ENCODE measurements around the gene SNCB.
"Not testable (repeated sequence)": the region's sequence is repeated elsewhere in the genome, so short reads cannot be mapped to it uniquely, and the experiment has no call there.

Gene SNCB

DNA sequence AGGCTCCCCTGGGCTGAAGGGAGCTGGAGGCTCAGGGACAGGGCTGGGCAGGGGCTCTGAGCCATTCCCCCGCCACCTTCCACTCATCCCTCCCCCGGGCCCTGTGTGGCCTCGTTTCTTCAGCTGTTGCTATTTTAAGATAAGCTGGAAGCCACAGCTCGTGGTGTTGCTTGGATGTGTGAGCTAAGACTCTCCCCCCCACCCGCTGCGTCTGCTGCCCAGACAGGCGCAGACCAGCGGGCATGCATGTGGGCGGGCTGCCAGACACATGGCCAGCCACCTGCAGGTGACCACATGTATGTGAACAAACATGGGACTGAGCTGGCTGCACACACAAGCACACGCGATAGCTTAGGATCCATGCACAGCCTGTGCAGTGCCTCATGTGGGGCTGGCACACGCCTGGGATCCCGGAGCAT lies 8.7 kb downstream of the SNCB start:
- no peak for DNase-seq

DNA sequence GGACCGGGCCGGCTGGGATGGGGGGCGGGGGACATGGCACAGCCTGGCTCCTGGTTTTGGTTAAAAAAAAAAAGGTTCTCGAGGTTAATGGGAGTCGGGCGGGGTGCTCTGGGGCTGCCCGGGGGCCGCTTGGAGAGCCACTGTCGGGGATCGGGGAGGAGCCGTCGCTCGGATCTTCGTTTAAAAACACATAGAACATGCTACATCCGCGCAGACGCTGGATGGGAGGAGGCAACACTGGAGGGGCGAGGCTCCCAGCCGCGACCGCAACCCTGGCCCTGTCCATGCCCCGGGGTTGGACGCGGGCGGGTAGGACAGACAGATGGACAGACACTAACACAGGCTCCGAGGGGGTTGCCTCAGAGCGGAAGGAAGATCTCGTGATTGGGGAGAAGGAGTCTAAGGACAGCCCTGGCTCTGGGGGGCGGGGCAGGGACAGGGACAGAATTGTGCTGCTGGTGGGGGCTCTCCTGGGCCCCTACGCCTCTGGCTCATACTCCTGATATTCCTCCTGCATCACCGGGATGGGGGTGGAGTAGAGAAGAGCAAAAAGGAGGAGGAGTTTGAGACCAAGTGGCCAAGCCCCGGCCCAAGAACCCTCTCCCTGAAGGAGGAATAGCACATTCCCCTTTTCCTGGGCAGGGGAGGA lies 9.9 kb downstream of the SNCB start:
- no peak for DNase-seq

- no peak for DNase-seq
These were observed 10.6 kb downstream of the SNCB start for GRCh38 chr5:176619569-176620332.

- peak; percentile 55 for DNase-seq
These were observed 11.1 kb downstream of the SNCB start for GRCh38 chr5:176619203-176619568.

GRCh38 chr5:176618783-176619182 lies 11.6 kb downstream of the SNCB start:
- no peak for DNase-seq

DNA sequence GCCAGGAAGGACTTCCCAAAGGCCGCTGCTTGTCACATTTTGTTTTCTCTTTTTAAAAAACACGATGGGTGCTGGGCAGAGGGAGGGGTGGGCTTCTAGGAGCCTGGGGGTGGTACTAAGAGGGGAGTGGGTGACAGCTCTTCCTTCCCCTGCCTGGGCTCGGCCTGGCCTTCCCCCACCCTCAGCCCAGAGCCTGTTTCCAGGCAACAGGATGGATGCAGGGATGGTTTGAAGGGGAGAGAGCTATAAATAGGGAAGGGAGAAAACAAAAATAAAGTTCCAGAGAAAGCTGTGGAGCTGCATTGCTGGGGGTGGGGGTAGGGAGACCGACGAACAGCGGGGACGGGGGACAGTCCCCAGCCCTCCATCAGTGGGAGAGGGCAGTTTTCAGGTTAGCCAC lies 13.8 kb downstream of the SNCB start:
- DNase-seq: no peak

- DNase-seq: no peak
These were observed 15.4 kb downstream of the SNCB start for GRCh38 chr5:176614805-176615478.

DNA sequence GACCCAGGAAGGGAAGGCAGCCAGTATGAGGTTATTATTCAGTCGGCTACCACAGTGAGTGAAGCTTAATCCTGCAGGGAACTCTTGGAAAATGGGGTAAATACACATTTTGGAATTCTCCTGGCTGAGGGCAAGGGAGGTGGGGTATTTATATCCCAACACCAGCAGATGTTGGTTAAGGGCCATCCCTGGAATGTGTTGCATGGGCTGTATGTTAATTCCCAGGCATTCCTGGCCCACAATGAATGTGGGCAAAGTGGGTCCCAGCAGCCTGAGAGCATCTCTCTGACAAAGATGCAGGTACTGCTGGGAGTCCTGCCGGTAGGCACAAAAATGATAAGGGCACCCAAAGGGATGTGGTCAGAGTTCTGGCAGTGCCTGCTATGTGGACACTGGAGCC lies 17.5 kb downstream of the SNCB start:
- no peak for DNase-seq

DNA sequence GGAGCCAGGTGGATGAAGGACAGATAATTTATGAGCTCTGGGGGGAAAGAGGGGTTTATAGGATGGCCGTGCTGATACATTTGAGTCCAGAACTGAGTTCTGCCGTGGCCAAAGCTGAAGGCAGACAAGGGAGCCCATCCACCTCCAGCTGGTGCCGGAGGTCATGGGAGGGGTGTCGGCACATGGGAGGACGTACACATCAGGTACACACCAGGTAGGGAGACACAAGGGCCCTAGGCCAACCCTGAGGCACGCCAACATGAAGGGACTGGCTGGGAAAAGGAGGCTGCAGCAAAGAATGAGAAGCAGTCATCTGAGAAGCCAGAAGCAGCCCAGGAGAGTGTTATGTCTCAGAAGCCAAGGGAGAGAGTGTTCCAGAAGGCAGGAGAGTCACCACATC lies 18.3 kb downstream of the SNCB start:
- no peak for DNase-seq

GRCh38 chr5:176611435-176611834 lies 18.9 kb downstream of the SNCB start:
- peak; percentile 39 for DNase-seq

DNA sequence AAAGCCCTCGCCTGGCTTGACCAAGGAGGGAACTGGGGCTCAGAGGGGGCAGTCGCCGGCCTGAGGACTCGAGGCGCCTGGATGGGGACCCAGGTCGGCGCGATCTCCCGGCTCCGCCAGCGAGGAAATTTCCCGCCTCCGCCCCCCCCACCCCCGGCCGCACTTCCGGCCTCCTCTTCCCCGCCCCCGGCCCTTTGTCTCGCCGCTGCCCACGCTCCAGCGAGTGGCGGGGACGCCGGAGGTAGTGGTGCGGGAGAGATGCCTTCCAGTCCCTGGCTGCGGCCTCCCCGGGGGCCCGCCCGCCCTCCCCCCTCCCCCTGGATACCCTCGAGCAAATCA lies 19.9 kb downstream of the SNCB start:
- DNase-seq: no peak

- peak; percentile 27 for DNase-seq
These were observed 20.5 kb downstream of the SNCB start, which contains the start of gene GPRIN1 for GRCh38 chr5:176609724-176610434. Gene GPRIN1 (minus strand): TSS chr5:176610156. CDS start chr5:176599834, 10,322 bp downstream.

- DNase-seq: no peak
These were observed 21.2 kb downstream of the SNCB start for GRCh38 chr5:176608937-176609723.

DNA sequence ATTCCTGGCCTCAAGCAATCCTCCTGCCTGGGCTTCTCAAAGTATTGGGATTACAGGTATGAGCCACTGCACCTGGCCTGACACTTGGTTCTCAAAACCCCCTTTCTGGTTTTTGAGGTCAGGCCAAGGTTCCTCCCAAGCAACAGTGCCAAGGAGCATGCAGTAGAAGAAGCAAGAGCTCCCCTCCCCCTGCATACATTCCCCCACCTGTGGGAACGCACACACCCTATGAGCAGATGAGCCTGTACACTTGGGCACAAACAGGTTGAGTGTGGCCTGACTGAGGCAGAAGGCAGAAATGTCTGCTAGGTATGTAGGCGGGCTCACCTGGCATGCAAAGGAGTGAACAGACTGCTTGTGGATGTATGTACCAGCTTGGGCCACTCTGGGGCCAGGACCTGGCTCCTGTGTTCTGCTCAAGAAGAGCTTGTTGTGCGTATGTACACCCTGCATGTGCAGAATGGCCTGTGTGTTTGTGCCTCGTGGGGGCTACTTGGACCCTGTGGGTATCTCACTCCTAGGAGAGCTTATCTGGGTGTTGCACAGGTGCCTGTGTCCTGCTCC lies 22.1 kb downstream of the SNCB start:
- DNase-seq: no peak

- no peak for DNase-seq
These were observed 23.5 kb downstream of the SNCB start for GRCh38 chr5:176606875-176607274.

- no peak for DNase-seq
These were observed 24.3 kb downstream of the SNCB start for GRCh38 chr5:176606032-176606431.

DNA sequence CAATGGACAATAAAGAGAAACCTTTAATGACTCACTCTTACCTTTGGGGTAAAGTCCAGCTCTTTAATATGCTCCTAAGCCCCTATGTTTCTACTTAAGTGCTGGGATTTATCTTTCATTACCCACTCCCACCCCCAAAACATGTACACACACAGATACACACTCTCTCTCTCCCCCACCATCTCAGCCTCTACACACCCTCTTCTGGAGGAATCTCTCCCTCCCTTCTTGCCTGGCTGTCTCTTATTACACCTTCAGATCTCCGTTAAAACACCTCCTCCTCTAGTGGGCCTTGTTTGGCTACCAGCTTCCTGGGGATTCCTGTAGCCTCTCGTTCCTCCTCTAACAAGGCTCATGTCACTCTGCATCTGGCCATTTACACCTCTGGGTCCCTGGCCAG lies 27.2 kb downstream of the SNCB start:
- DNase-seq: no peak

DNA sequence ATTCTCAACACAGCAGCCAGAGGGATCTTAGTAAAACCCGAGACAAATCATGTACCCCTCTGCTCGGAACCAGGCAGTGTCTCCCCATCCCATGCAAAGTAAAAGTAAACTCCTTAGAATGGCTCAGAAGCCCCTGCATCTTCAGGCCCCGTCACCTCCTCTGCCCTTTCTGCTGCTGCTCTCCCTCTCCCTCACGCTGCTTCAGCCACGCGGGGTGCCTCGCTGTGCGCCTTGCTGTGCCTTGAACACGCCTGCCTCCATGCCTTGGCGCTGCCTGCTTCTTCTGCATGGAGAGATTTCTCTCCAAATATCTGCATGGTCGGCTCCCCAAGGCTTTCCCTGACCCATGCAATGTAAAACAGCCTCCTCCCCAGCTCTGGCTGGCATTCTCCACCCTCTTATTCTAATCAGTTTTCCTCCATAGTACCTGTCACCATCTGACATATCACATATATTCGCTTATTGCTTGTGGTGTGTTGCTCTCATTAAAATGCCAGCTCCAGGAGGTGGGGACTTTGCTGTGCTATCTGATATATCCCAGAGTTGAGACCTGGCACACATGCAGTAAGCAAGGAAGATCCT lies 28.3 kb downstream of the SNCB start:
- DNase-seq: no peak

GRCh38 chr5:176599749-176600430 lies 30.4 kb downstream of the SNCB start:
- DNase-seq: not testable (repeated sequence)

DNA sequence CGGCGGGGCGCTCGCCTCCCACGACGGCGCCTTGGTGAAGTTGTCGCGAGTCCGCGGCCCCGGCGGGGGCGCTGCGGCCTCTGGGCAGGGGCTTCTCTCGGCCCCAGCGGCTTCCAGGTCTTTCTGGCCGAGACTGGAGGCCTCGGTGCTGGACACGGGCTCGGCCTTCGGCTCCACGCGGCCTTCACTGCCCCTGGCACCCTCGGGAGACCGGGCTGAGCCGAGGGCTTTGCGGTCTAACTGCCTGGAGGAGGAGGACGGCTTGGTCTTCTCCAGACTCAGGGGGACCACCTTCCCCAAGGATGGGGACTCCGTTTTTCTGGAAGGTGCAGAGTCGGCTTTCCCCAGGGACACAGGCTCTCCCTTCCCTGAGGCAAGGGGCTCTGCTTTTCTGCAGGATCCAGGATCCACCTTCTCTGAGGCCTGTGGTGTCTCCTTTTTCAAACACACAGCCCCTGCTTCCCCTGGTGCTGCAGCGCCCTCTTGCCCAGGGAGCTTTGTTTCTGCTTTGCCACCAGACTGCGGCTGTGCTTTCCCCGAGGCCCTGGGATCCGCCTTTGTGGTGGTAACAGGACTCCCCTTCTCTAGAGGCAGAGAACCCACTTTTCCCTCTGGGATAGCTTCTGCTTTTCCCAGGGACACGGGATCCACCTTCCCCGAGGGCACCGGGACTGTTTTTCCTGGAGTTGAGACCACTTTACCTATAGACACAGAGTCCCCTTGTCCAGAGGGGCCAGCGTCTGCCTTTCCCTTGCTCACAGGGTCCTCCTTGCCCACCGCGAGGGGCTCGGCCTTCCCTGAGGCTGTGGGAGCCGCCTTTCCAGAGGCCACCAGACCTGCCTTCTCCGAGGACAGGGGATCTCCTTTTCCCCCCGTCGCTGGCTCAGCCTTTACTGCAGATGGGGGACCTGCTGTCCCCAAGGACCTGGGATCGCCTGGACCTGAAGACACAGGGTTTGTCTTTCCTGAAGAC lies 32.6 kb downstream of the SNCB start:
- DNase-seq: no peak

All from effector CD4-positive, alpha-beta T cell (primary cell).